H1 (cell line): Measurements from ENCODE around the gene FAM241A. TPM values are rescaled to one million over a fixed set of nuclear protein-coding genes. Genes with fewer than 3 reads are reported as not detected.

ENCODE experiments used
- CTCF ChIA-PET: fragments of 300-600 bp; sonication (Branson Sonifier 250); formaldehyde crosslinking; loops from one replicate; lab custom pipeline; 2021; ENCODE audit not compliant: partially characterized antibody; lab: Charles Lee
- POLR2A ChIA-PET: fragments of 300-600 bp; sonication (Branson Sonifier 250); formaldehyde crosslinking; loops from one replicate; lab custom pipeline; 2021; ENCODE audit warnings: inconsistent platforms; ENCODE audit not compliant: partially characterized antibody; lab: Charles Lee
- DNase-seq, 2 experiments: peaks; one replicate each; pipeline versions ENCODE4 v3.0.0 to v3.0.0-alpha.2; 2010 to 2022; ENCODE audit warnings: low spot score in 2 of 2, low read depth in 1 of 2, mixed read lengths in 1 of 2
- FAIRE-seq: peaks from 2 replicates; lab custom pipeline; 2011; peaks lifted over from hg19 to GRCh38; lab: Jason Lieb, UNC
- H2AFZ ChIP-seq: 2 replicates; pipeline ENCODE4 v1.8.1; 2012; ENCODE audit warnings: low read length, inconsistent platforms
- H2AK5ac ChIP-seq: 2 replicates; pipeline ENCODE4 v1.6.1; 2013; ENCODE audit warnings: low read depth, low read length
- H2BK120ac ChIP-seq: replicated peaks from 2 replicates; pipeline ENCODE3; 2013; ENCODE audit warnings: low read depth, low read length, inconsistent platforms
- H2BK12ac ChIP-seq: 2 replicates; pipeline ENCODE4 v1.6.1; 2013; ENCODE audit warnings: low read depth, low read length
- H2BK15ac ChIP-seq: 2 replicates; pipeline ENCODE4 v1.6.1; 2013; ENCODE audit warnings: low read length
- H2BK20ac ChIP-seq: 2 replicates; pipeline ENCODE4 v1.6.1; 2013; ENCODE audit warnings: low read length
- H2BK5ac ChIP-seq: 2 replicates; pipeline ENCODE4 v1.6.1; 2013; ENCODE audit warnings: low read depth, low read length
- H3K14ac ChIP-seq: 2 replicates; pipeline ENCODE4 v1.6.1; 2013; ENCODE audit warnings: inconsistent platforms; ENCODE audit not compliant: insufficient read length
- H3K18ac ChIP-seq: 2 replicates; pipeline ENCODE4 v1.6.1; 2013; ENCODE audit warnings: low read length; ENCODE audit errors: extremely low read depth
- H3K23ac ChIP-seq: 2 replicates; pipeline ENCODE4 v1.6.1; 2013; ENCODE audit warnings: inconsistent platforms; ENCODE audit not compliant: insufficient read length
- H3K23me2 ChIP-seq: 2 replicates; pipeline ENCODE4 v1.6.1; 2013; ENCODE audit warnings: low read depth, low read length
- H3K27ac ChIP-seq: 2 replicates; pipeline ENCODE4 v1.6.1; 2011; ENCODE audit warnings: low read depth, low read length, inconsistent platforms
- H3K27me3 ChIP-seq, 4 experiments: replicated peaks in 1 of 4; 1 replicate in 1 of 4; 2 replicates in 3 of 4; pipeline versions ENCODE4 v1.6.1 to v1.8.1; 2011 to 2013; ENCODE audit warnings: low read length in 3 of 4, mild to moderate bottlenecking in 3 of 4, inconsistent platforms in 2 of 4, mixed read lengths in 2 of 4, moderate library complexity in 1 of 4; ENCODE audit not compliant: control insufficient read depth in 3 of 4, insufficient read depth in 3 of 4; ENCODE audit errors: extremely low read depth in 1 of 4
- H3K36me3 ChIP-seq, 4 experiments: 2 replicates each; pipeline versions ENCODE4 v1.6.1 to v1.8.1; 2011 to 2013; ENCODE audit warnings: mild to moderate bottlenecking in 4 of 4, low read length in 3 of 4, moderate library complexity in 2 of 4, control low read depth in 1 of 4, inconsistent platforms in 1 of 4; ENCODE audit not compliant: insufficient read depth in 4 of 4, control insufficient read depth in 2 of 4
- H3K4ac ChIP-seq: replicated peaks from 2 replicates; pipeline ENCODE3; 2013; ENCODE audit warnings: low read length, low read depth, mixed read lengths, inconsistent platforms; ENCODE audit not compliant: insufficient read length
- H3K4me1 ChIP-seq, 4 experiments: replicated peaks in 1 of 4; 1 replicate in 1 of 4; 2 replicates in 3 of 4; pipeline versions ENCODE4 v1.6.1 to v1.8.1; 2011 to 2013; ENCODE audit warnings: low read length in 3 of 4, inconsistent platforms in 2 of 4, mixed read lengths in 1 of 4; ENCODE audit not compliant: insufficient read depth in 4 of 4, control insufficient read depth in 3 of 4
- H3K4me2 ChIP-seq, 2 experiments: 2 replicates each; pipeline versions ENCODE4 v1.6.1 to v1.8.1; 2011 to 2013; ENCODE audit warnings: low read depth in 2 of 2, low read length in 2 of 2, control low read depth in 1 of 2, inconsistent platforms in 1 of 2, mild to moderate bottlenecking in 1 of 2; ENCODE audit not compliant: insufficient read depth in 1 of 2
- H3K4me3 ChIP-seq, 4 experiments: fragments of 200-600, 300-600 bp in 1 of 4; sonication (generic), shearing (Covaris generic), sonication (Bioruptor Twin) in 1 of 4; 2 replicates each; pipeline versions ENCODE4 v1.5.1 to v1.8.1; 2011 to 2016; ENCODE audit warnings: low read length in 4 of 4, low read depth in 3 of 4, control low read depth in 2 of 4, inconsistent platforms in 2 of 4, mild to moderate bottlenecking in 2 of 4, mixed read lengths in 1 of 4, moderate library complexity in 1 of 4; ENCODE audit not compliant: insufficient read depth in 2 of 4; ENCODE audit errors: extremely low read depth in 1 of 4
- H3K56ac ChIP-seq: replicated peaks from 2 replicates; pipeline ENCODE3; 2013; ENCODE audit warnings: low read depth, mild to moderate bottlenecking, mixed read lengths, low read length, inconsistent platforms; ENCODE audit not compliant: insufficient read length
- H3K79me1 ChIP-seq: 2 replicates; pipeline ENCODE4 v1.6.1; 2013; ENCODE audit warnings: low read depth, low read length, control low read depth
- H3K79me2 ChIP-seq, 2 experiments: 2 replicates each; pipeline versions ENCODE4 v1.6.1 to v1.8.1; 2012 to 2013; ENCODE audit warnings: low read length in 2 of 2, mild to moderate bottlenecking in 2 of 2, inconsistent platforms in 1 of 2; ENCODE audit not compliant: insufficient read depth in 2 of 2, control insufficient read depth in 1 of 2
- H3K9ac ChIP-seq, 4 experiments: replicated peaks in 1 of 4; 1 replicate in 1 of 4; 2 replicates in 3 of 4; pipeline versions ENCODE4 v1.6.1 to v1.8.1; 2011 to 2013; ENCODE audit warnings: low read depth in 3 of 4, low read length in 3 of 4, control low read depth in 2 of 4, mild to moderate bottlenecking in 2 of 4, moderate library complexity in 2 of 4, inconsistent platforms in 1 of 4; ENCODE audit errors: extremely low read depth in 1 of 4
- H3K9me3 ChIP-seq, 2 experiments: 2 replicates each; pipeline versions ENCODE4 v1.6.1 to v1.8.1; 2012 to 2013; ENCODE audit warnings: mild to moderate bottlenecking in 2 of 2, moderate library complexity in 2 of 2, control low read depth in 1 of 2, inconsistent platforms in 1 of 2, low read depth in 1 of 2, low read length in 1 of 2, mixed read lengths in 1 of 2; ENCODE audit not compliant: insufficient read depth in 2 of 2
- H4K20me1 ChIP-seq, 2 experiments: replicated peaks in 1 of 2; 2 replicates each; pipeline versions ENCODE3 to v1.8.1; 2011 to 2013; ENCODE audit warnings: inconsistent platforms in 2 of 2, low read length in 2 of 2, mild to moderate bottlenecking in 1 of 2; ENCODE audit not compliant: insufficient read depth in 2 of 2, control insufficient read depth in 1 of 2
- H4K5ac ChIP-seq: 2 replicates; pipeline ENCODE4 v1.6.1; 2013; ENCODE audit warnings: low read length, low read depth, mixed read lengths, inconsistent platforms; ENCODE audit not compliant: insufficient read length
- H4K8ac ChIP-seq: 2 replicates; pipeline ENCODE4 v1.8.0; 2013; ENCODE audit warnings: mild to moderate bottlenecking, moderate library complexity, low read length, inconsistent platforms; ENCODE audit not compliant: insufficient read depth; ENCODE audit errors: extremely low read depth
- H4K91ac ChIP-seq: replicated peaks from 2 replicates; pipeline ENCODE3; 2013; ENCODE audit warnings: low read length, mixed read lengths, inconsistent platforms; ENCODE audit not compliant: insufficient read length
- CHD1 ChIP-seq: IDR thresholded peaks from 2 replicates; pipeline ENCODE4 v1.6.1; 2012; ENCODE audit warnings: low read depth, low read length, improper control_type of control experiment
- GABPA ChIP-seq: IDR thresholded peaks from 2 replicates; pipeline ENCODE4 v1.6.1; 2011; ENCODE audit warnings: mild to moderate bottlenecking, low read length, moderate library complexity, borderline replicate concordance; ENCODE audit not compliant: insufficient read depth
- NANOG ChIP-seq: IDR thresholded peaks from 2 replicates; pipeline ENCODE4 v1.6.1; 2011; ENCODE audit warnings: low read length, low read depth, mild to moderate bottlenecking, inconsistent platforms; ENCODE audit not compliant: insufficient read depth, poor library complexity, severe bottlenecking
- POU5F1 ChIP-seq: IDR thresholded peaks from 2 replicates; pipeline ENCODE4 v1.6.1; 2011; ENCODE audit warnings: low read depth, mild to moderate bottlenecking, low read length, moderate library complexity
- WGBS, 2 experiments: shearing (Covaris generic) in 1 of 2; methylation state at CpG; one replicate each; pipeline versions ENCODE4 v1.1.6 to v1.1.7; 2013 to 2015; ENCODE audit warnings: low lambda C conversion rate in 2 of 2, mixed read lengths in 2 of 2, inconsistent platforms in 1 of 2, low coverage in 1 of 2, missing lambda C conversion rate in 1 of 2; ENCODE audit not compliant: insufficient replicate concordance in 2 of 2, insufficient coverage in 1 of 2, insufficient read length in 1 of 2; ENCODE audit errors: extremely low coverage in 1 of 2, missing lambda C conversion rate in 1 of 2; 5-methylcytosine and 5-hydroxymethylcytosine counted together
- polyA plus RNA-seq, 7 experiments: library from polyadenylated mRNA; depleted of rRNA in 3 of 7; stranded (reverse) in 5 of 7; unstranded in 2 of 7; fragments of >200 nt in 5 of 7; fragments of 200-250 nt in 2 of 7; gene quantifications; 1 replicate in 5 of 7; 2 replicates in 1 of 7; 4 replicates in 1 of 7; pipeline versions ENCODE4 v1.2.1 to v1.2.3, GENCODE V29; 2011 to 2013; ENCODE audit warnings: missing spikeins in 2 of 7, mixed read lengths in 2 of 7
- total RNA-seq: library from RNA; stranded (reverse); fragmentation: NEBNext Ultra II Directional; extraction: Animal tissue kit (Norgen Biotek cat#: 25700); gene quantifications from 2 replicates; pipeline ENCODE4 v1.2.1, GENCODE V29; 2021
- TF ChIP-seq, protein P1 (sequence below), 3 experiments: IDR thresholded peaks; 1 replicate in 2 of 3; 2 replicates in 1 of 3; pipeline versions ENCODE4 v1.5.1 to v1.6.1; 2011; ENCODE audit warnings: low read length in 3 of 3, mild to moderate bottlenecking in 3 of 3, inconsistent platforms in 2 of 3, low read depth in 1 of 3, moderate library complexity in 1 of 3; ENCODE audit not compliant: insufficient read depth in 1 of 3; ENCODE audit errors: control extremely low read depth in 1 of 3

The FAM241A gene
- total and polyA plus RNA-seq, 2 of the 8 experiments (the other 6 are each of a cell fraction or from before 2014, with no cell fraction given), result 0.20 to 0.73 TPM

DNA sequence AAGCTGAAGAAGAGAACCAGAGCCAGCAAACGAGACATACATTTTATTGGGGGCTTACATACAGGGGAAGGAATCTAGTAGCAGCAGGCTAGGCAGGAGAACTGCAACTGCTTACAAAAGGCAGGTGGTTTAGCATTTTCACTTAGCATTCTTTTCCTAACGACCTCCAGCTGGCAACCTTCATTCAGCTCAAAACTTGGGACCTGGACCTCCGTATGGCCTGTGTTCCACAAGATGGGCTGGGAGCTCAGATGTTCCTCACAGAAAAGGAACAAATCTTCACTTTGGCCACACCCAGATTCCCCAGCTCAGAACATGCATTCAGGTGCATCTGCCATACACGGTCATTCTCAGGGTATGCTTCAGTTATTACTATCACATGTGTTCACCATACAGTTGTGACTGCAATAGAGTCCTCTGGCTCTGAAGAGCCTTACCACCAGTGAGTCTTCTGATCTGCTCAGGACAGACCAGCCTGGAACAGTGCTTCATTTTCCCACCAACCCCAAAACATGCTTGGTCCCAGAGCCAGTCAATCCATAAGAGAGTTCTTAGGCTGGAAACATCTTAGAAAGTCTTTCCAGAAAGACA is 56.8 kb downstream of the FAM241A start:
- FAIRE-seq, result peak; percentile 36

More for the DNA sequence above, 56.8 kb downstream of the FAM241A start:
- 69% methylated on average over 4 of the region's 4 CpGs; no CpG with 5 or more reads in 1 of the 2 experiments for WGBS, 2 experiments
- no peak overlapping the region for H3K9ac ChIP-seq
- H3K14ac ChIP-seq, result no peak overlapping the region
- no peak overlapping the region for H4K5ac ChIP-seq
- POLR2A ChIA-PET, result no interaction called here
- no peaks in the 10 kb centered on the region for H3K79me1 ChIP-seq
- H2BK12ac ChIP-seq, result no peak overlapping the region; the same call in 1 of the 2 replicates
- no peak for DNase-seq
- no peak overlapping the region for H3K18ac ChIP-seq
- H4K91ac ChIP-seq, result no peak overlapping the region
- H3K36me3 ChIP-seq, result no peaks in the 10 kb centered on the region
- no peak overlapping the region for H3K27ac ChIP-seq
- H3K4me3 ChIP-seq, result no peak overlapping the region
- no peak overlapping the region for H2BK20ac ChIP-seq
- H2BK15ac ChIP-seq, result no peak overlapping the region
- no peaks in the 10 kb centered on the region for H3K23me2 ChIP-seq
- H2BK5ac ChIP-seq, result no peak overlapping the region
- no peak overlapping the region for H3K4ac ChIP-seq
- CTCF ChIA-PET, result interaction anchor here (0.6 kb wide), 1 partner anchor 14 kb away, joined by 3 read pairs; no protein-coding TSS in a partner anchor
- no peak overlapping the region for H3K56ac ChIP-seq
- H3K23ac ChIP-seq, result no peak overlapping the region
- no peak overlapping the region for H4K8ac ChIP-seq
- H3K4me1 ChIP-seq, result peaks cover 0 to 6% (median 1%) of the 10 kb centered on the region in 4 experiments; a peak in 2 of 7 replicates
- no peaks in the 10 kb centered on the region for H4K20me1 ChIP-seq
- H3K4me2 ChIP-seq, result 0 out of 4 replicates have a peak overlapping the region, but pooled peaks of 1 of the 2 experiments have one; percentile 2
- no peak overlapping the region for H2AFZ ChIP-seq
- no peak overlapping the region for H2AK5ac ChIP-seq
- no peak overlapping the region for H2BK120ac ChIP-seq
- no peaks in the 10 kb centered on the region for H3K79me2 ChIP-seq
- H3K9me3 ChIP-seq, result no peaks in the 10 kb centered on the region
- no peaks in the 10 kb centered on the region for H3K27me3 ChIP-seq
- TF ChIP-seq, protein P1, sequence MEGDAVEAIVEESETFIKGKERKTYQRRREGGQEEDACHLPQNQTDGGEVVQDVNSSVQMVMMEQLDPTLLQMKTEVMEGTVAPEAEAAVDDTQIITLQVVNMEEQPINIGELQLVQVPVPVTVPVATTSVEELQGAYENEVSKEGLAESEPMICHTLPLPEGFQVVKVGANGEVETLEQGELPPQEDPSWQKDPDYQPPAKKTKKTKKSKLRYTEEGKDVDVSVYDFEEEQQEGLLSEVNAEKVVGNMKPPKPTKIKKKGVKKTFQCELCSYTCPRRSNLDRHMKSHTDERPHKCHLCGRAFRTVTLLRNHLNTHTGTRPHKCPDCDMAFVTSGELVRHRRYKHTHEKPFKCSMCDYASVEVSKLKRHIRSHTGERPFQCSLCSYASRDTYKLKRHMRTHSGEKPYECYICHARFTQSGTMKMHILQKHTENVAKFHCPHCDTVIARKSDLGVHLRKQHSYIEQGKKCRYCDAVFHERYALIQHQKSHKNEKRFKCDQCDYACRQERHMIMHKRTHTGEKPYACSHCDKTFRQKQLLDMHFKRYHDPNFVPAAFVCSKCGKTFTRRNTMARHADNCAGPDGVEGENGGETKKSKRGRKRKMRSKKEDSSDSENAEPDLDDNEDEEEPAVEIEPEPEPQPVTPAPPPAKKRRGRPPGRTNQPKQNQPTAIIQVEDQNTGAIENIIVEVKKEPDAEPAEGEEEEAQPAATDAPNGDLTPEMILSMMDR (IDR thresholded peaks at IDR 0.05; ENCODE audit: control extremely low read depth in 1 of 3, insufficient read depth in 1 of 3, low read depth in 1 of 3, low read length in 3 of 3), result no peak
- no peak for TF ChIP-seq CHD1
- TF ChIP-seq GABPA, result no peak
- TF ChIP-seq NANOG, result no peak
- TF ChIP-seq POU5F1, result no peak
- TF ChIP-seq, all 59 proteins: peak for 0
